Measurements from ENCODE around the gene KLHL33.
"Not testable (repeated sequence)": the region's sequence is repeated elsewhere in the genome, so short reads cannot be mapped to it uniquely, and the experiment has no call there.

KLHL33 gene

DNA sequence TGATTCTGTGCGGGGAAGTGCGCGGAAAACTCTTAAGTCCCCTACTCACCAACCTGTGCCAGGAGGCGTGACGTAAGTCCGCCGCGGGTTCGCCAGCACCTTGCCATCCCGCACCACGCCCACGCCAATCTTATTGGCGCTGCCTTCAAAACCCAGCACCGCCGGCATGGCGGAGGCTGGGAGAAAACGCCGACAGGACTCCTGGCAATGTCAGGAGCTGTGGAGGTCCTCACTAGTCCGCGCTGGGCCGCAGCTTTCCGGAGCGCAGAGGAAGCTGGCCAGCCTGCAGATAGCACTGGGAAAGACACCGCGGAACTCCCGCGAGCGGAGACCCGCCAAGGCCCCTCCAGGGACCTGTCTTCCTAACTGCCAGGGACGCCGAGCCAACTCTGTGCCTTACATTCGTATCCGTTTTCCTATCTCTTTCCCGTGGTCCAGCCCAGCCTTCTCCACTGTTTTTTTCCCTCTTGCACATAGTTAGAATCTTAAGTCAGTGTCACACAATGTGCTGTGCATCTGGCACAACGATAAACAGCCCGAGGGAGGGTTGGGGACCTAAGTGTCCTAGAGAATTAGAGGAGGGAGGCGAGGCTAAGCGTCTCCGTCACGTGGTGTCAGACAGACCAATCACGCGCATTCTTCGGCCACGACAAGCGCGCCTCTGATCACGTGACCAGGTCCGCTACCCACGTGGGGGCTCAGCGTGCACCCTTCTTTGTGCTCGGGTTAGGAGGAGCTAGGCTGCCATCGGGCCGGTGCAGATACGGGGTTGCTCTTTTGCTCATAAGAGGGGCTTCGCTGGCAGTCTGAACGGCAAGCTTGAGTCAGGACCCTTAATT is 18.8 kb upstream of the KLHL33 start, which contains the start of the genes APEX1 and OSGEP:
Gene APEX1, plus strand, starts transcription at position 711 of the 839 bp plus-strand sequence. CDS start 420 bp downstream, outside the sequence.
Gene OSGEP, minus strand, starts transcription at position 297 of the 839 bp plus-strand sequence. Its CDS starts 129 bp downstream, at position 168.
- peak; percentile 93 for DNase-seq (ENCODE audit: low read depth)

DNA sequence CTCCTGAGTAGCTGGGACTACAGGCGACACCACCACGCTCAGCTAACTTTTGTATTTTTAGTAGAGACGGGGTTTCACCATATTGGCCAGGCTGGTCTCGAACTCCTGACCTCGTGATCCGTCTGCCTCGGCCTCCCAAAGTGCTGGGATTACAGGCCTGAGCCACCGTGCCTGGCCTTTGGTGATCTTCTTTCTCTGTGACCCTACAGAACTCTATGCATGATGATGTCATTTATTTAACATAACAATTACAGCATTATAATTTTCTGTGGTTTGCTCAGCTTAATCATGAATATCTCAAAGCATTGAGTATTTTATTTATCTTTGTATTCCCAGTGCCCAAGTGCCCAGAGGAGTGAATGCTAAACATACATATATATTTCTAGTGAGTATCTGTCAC is 16.9 kb upstream of the KLHL33 start:
- DNase-seq (ENCODE audit: low read depth), result not testable (repeated sequence)

DNA sequence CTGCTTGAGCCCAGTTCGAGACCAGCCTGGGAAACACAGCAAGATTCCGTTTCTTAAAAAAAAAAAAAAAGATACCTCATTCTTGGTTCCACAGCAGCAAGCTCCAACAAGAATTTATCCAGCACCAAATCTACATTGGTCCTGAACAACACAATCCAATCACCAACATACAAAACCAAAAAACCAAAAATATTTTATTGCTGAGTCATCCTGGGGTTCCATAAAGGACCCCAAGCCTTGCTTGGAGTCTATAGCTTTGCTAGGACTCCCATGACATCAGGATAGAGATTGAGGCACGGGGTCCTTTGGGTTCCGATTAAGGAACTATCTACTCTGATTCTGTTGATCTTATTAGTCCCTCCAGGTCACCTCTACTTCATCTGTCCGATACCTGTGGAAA is 10.9 kb upstream of the KLHL33 start:
- no peak for DNase-seq (ENCODE audit: low read depth)

DNA sequence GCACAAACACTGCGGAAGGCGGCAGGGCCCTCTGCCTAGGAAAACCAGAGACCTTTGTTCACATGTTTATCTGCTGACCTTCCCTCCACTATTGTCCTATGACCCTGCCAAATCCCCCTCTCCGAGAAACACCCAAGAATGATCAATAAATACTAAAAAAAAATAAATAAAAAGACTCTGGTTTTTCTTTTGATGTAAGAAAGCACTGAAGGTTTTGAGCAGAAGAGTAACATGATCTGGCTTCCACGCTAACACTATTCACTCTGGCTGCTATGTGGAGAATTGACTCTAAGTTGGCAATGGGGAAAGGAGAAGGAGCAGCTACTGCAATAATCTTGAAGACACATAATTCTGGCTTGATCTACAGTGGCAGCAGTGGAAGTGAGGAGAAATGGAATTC is 7.7 kb upstream of the KLHL33 start:
- DNase-seq (ENCODE audit: low read depth), result not testable (repeated sequence)

DNA sequence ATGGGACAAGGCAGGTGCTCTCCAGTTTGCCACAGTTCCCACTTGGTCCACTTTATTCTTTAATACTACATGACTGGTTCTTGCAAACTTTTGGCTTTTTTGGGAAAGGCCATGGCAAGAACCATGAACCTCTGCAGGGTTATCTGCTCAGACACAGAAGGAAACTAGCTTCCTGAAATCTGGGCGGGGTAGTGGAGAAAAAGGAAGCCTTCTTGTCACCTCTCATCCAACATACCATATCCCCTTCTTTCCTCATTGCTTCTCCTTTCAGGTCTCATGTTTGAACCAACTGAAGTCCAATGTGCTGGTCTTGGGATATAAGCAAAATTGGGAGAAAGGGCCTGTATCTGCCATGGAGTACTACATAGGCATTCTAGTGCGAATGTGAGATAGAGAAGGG is 5.5 kb upstream of the KLHL33 start:
- no peak for DNase-seq (ENCODE audit: low read depth)

DNA sequence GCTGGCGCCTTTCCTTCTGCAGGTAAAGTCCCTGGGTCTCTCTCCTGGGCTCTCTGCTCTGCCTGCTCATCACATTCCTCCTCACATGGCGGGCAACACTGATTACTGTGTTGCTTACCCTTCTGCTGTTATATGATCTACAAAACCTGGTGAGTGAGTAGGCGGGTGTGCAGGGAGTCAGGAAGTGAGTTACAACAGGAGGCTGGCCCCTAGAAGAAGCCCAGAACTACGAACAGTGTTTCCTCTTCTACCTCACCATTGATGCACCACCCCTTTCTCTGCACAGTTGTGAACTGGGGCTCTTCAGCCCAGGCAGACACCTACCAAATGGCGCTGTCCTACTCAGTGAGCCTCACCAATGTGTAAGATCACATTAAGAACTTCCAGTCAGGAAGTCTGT is 4.9 kb upstream of the KLHL33 start:
- no peak for DNase-seq (ENCODE audit: low read depth)

DNA sequence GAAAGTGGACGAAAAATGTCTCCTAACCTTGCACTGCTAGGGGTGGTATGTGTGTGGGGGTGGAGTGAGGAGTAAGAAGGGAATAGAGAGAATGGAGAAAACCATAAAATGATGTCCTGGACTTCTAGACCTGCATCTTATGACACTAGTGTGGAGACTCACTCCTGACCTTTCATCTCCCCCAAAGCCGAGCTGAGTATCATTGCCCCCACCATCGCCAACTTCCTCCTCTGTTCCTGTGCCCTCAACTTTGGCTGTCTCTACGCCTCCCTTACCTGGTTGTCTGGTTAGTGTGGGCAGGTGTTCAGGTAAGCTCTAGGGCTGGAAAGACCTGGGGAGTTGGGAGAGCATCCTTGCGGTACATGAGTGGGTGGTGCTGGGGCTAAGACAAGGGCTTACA is 4.5 kb upstream of the KLHL33 start:
- DNase-seq (ENCODE audit: low read depth), result no peak

DNA sequence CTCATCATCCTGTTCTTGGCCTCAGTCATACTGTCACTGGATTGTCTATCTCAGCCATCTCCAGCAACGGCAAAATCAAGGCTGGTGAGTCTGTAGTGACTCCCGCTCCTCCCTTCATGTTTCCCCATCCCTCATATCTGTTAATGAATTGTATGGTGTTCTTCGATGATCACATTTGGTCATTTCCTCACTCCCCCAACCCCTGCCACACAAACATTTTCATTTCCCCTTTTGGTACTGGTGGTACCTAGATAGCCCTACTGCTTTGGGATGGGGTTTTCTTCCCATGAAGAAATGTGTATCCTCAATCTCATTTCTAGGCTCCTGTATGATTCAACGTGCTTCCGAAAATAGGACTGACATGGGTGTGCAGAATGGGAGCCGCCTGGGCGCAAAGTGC is 2.7 kb upstream of the KLHL33 start:
- DNase-seq (ENCODE audit: low read depth), result no peak

DNA sequence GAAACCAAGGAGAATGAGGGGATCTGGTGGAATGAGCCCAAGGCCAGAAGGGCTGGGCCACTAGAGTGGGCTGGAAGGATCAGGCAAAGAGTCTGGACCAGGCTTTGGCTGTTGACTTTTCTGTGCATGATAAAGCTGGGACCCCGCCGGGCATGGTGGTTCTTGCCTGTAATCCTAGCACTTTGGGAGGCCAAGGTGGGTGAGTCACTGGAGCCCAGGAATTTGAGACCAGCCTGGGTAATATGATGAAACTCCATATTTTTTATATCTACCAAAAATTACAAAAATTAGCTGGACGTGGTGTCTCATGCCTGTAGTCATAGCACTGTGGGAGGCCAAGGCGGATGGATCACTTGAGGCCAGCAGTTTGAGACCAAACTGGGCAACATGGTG is 393 bp upstream of the KLHL33 start:
- peak; percentile 24 for DNase-seq (ENCODE audit: low read depth)

DNA sequence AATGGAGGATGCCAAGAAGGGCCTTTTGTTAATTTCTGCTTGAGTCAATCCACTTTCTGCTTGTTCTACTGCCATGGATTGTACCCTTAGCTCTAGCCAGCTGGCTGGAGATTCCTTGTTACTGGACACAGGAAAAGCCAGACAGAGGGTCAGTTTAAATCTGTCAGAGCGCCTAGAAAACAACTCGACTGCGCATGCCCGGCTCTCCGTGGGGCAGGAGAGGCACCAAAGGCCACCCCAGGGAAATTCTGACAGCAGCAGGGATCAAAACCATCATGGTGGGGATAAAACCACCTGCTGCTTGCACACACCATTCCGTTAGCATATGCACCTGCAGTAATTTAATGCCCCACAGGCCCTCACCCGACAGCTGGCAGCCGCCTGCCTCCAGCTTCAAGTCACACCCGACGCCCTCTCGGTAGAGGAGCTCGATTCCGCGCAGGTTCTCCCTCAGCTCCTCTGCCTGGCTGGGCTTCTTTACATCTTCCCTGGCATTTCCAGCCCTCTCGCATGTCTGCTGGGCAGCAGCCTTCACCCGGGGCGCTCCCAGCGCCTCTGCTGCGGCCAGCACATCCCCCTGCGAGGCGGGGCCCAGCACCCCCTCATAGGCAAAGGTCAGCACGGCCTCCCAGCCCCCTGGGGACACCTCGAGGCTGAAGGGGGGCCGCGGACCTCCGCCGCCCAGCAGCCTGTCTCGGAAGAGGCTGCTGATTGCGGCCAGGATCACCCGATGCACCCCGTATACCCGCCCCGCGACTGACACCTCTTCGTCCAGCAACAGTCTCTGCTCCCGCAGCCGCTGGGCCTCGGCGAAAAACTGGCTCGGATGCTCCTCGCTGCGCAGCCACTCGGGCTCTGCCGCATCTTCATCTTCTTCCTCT is 1.0 kb downstream of the KLHL33 start:
- DNase-seq (ENCODE audit: low read depth), result no peak

DNA sequence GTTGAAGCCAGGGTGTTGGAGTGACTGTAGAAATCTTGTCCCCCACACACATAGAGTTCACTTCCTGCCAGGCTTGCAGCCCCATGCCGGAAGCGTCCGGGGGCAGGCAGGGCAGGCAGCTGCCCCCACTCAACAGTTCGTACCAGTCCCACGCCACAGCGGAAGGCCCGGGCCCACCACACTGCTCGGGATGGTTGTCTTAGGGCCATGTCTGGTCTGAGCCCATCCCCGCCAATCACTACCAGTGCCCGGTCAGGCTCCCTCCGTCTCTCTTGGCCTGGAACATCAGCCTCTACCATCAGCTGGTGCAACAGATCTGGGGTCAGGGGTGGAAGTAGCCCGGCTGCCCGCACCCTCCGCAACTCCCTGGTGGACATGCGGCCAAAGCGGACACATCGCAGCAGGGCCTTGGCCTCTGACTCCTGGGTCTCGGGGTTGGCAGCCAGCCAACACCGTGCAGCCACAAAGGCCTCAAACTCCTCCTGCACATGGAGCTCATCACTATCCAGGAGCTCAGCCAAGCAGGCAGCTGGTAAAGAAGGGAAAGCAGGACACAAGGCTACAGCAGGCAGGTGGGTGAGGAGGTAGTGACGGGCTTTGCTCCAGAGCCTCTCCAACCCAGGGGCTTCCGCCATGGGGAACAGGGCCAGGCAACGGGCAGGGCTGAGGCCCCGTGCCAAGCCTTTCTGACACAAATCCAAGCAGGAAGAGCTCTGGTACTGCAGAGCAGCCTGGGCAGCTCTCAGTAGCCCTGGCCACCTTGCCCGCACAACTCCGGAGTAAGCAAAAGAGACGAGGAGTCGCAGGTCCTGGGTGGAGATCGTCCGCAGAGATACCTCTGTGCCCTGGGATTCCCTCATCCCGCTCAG is 5.9 kb downstream of the KLHL33 start:
- no peak for DNase-seq (ENCODE audit: low read depth)

DNA sequence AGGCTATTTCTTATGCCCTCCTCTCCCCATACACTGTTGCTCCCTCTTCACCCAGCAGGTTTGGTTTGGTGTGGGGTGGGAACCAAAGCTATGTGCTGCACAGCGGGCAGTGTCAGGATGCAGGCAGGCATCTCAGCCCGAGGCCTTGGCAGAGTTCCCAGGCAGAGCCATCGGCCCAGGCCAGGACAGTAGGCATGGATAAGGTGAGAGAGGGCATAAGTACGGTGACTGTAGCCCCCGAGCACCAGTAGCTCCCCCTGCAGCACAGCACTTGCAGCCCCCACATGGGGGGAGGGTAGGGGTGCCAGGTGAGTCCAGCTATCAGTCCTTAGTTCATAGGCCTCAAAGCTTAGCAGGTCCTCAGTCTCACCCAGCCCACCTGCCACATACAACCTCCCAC is 7.2 kb downstream of the KLHL33 start:
- DNase-seq (ENCODE audit: low read depth), result no peak

DNA sequence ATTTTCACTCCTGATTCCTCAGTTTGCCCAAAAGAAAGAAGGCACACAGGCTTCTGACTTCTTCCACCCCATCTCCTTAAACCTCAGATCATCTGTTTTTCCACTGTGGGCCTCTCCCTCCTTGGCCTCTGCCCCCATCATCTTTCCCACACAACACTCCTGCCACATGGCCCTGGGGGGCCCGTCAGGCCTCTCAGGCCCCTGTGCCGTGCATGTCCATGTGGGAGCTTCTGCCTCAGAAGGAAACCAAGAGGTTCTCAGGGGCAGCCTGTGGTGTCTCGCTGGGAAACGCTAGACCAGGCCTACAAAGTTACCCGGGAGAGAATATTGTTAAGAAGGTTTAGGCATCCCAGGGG is 8.0 kb downstream of the KLHL33 start:
- no peak for DNase-seq (ENCODE audit: low read depth)

DNA sequence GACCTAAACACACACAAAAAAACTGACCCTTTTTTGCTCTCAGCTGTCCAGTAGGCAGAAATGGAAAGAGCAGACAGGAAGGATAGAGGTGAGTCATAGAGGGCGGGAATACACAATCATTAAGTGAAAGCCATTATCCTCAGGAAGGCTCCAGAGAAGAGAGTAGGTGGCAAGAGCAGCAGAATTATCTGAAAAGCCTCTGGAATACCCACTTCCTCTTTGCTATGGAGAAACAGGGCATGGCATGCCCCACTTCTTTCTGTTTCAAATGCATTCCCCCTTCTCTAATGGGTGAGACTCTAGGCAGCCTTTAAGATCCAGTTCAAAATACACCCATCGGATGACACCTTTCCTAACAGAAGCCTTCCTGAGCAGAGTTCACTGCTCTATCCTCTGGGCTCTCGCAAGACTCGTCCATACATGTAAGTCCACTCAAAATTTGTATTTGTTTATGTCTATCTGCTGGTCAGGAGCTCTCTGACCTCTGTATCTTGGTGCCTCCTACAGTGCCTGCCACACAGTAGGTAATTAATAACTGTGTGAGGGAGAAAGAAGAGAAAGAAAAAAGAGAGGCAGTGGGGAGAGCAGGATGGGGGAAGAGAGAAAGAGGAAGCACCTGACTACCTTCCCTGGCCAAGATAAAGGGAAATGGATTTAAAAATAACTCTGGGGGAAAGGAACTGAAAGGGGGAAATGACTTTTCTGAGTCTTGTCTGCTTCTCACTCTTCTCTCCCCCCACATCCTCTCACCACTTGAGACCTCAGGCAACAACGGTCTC is 8.5 kb downstream of the KLHL33 start:
- DNase-seq (ENCODE audit: low read depth), result no peak

DNA sequence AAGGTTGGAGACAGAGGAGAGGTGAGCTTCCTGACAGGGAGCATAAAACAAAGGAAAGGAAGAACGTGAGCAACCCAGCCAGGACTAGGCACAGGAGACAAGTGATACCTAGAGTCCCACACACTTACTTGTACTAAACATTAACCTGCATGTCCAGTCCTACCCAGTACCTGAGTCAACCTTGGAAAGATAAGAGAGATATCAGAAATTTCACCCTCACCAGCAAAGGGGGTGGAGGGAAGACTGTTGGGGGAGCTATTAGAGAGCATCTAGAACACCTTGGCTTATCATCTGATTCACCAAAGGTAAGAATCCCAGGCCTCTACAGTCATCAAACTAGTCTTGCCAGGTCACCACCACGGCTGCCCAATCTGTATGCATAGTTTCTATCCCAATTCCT is 11.1 kb downstream of the KLHL33 start:
- no peak for DNase-seq (ENCODE audit: low read depth)

DNA sequence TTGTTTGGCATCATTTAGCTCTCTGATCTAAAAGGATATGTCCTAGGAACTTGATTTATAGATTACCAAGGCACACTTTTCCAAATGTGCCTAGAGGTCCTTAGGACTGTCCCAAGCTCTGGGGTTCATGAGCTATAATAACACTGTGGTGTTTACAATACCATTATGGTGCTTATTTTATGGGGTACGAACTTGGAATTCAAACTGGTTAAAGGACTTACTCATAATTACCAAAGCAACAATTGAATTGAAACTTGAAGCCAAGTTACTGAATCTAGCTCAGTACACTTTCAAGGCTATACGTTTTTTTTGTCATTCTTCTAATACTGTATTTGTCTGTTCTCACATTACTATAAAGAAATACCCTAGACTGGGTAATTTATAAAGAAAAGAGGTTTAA is 13.1 kb downstream of the KLHL33 start:
- no peak for DNase-seq (ENCODE audit: low read depth)

DNA sequence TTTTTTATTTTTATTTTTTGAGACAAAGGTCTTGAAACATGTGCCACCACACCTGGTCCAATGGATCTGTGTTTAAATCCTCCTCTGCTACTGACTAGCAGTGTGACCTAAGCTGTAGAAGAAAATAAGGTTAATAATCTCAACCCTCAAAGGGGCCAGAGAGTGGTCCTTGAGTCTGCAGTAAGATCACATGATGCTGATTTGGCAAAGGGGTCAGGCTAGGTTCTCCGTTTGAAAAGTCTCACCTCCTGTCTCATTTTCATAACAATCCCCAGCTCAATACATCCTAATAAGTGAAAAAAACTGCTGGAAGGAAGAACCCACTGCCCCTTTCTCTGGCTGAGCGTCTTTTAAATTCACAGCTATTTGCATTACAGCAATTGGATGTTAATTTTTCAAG is 14.7 kb downstream of the KLHL33 start:
- no peak for DNase-seq (ENCODE audit: low read depth)

DNA sequence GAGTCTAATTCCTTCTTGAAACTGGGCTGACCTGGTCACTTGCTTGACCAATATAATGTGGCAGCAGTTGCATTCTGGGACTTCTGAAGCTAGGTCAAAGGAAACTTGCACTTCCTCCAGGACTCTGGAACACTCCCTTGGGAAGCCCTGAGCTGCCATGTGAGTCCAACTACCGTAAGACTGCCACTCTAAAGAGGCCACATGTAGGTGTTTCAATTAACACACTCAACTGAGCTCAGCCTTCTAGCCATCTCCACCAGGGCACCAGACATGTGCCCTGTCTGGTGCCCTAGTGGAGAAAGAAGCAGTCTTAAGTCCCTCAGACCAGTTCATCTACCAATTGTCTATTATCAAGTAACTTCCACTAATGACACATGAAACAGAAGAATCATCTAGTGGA is 16.5 kb downstream of the KLHL33 start:
- DNase-seq (ENCODE audit: low read depth), result no peak

DNA sequence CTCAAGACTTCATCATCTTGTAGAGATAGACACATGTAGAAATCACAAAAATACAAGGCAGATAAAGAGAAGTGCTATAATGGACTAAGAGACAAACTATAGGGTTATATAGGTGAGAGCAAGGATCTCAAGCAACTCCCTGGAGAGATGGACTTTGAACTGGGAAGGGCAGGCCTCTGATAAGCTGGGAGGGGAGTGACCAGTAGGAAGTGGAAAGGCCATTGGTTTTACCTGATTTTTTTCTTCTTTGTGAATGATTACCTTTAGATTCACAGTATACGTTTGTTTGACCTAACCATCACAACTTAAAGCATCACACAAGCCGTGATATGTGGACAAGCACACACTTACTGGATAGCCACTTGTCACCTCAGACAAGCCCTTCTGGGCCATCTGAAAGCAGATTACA is 17.5 kb downstream of the KLHL33 start:
- DNase-seq (ENCODE audit: low read depth), result no peak

DNA sequence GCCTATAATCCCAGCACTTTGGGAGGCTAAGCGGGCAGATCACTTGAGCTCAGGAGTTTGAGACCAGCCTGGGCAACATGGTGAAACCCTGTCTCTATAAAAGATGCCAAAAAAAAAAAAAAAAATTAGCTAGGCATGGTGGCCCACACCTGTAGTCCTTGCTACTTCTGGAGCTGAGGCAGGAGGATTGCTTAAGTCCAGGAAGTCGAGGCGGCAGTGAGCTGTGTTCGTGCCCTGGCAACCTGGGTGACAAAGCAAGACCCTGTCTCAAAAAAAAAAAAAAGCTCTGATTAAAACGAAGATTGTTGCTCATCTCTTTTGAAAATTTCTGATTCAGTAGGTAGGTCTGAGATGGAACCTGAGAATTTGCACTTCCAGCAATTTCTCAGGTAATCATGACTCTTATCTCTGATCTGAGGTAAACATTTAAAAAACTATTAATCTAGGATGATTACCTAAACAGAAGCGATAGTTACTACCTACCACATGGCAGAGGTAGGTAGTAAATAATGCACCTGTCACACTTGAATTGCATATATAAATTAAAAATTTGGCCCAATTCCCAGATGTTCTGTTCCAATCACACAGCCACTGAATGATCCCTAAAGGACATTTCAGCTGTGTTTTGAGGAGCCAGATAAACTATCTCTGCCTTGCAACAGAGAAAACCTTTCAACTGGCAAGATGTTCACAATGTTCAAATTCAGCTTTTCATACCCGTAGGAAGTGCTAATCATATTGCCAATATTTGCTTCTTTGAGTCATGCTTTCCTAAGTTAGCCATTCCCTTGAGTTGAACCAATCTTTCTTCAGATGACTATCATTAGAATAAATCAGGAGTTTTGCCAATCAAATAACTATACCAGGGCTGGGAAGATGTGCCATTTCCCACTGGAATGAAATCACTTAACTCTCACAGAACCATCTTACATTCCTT is 18.4 kb downstream of the KLHL33 start:
- no peak for DNase-seq (ENCODE audit: low read depth)
